ENCODE data around the gene DDX1.

DNA sequence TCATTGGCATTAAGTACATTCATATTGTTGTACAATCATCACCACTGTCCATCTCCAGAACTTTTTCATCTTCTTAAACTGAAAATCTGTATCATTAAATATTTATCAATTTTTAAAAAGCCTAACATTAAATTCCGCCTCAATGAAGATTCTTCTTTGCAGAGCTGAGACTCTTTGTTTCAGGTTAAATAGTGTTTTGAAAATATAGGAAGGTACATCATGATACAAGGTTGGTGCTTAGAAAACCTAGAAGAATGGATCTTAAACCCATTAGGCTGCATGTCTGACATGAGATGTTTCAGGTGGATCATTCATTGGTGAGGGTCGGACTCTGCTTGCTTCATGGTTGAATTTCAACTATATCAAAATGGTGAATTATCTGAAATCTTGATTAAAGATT, 30.5 kb downstream of the DDX1 start:
- TF ChIP-seq CTCF (conservative IDR thresholded peaks at IDR 0.05 in 1 of 2, IDR thresholded peaks at IDR 0.05 in 1 of 2; ENCODE audit: low read depth in 1 of 2, low read length in 2 of 2) (no peak), EZH2 (IDR thresholded peaks at IDR 0.05; ENCODE audit: low read length, missing control alignments) (no peak)
